B cell (primary cell): ENCODE data around the gene DNAH8. TPM values are rescaled to one million over a fixed set of nuclear protein-coding genes. Genes with fewer than 3 reads are reported as not detected.

Experiments used
- ATAC-seq: fragments of 200-7000 bp; cut with Tn5 transposase; one replicate; pipeline ENCODE4 v1.10.0; 2021; ENCODE audit warnings: low read depth, mild to moderate bottlenecking, moderate number of reproducible peaks, moderate library complexity
- CTCF ChIA-PET: fragments of 350-600 bp; sonication (Branson Sonifier 250); formaldehyde crosslinking; loops from one replicate; lab custom pipeline; 2021; ENCODE audit warnings: antibody characterized with exemption, inconsistent platforms; lab: Charles Lee
- POLR2A ChIA-PET: fragments of 350-600 bp; sonication (Branson Sonifier 250); formaldehyde crosslinking; loops from one replicate; lab custom pipeline; 2021; ENCODE audit warnings: antibody characterized with exemption; lab: Charles Lee
- DNase-seq: peaks from one replicate; pipeline ENCODE4 v3.0.0; 2013
- H2AFZ ChIP-seq: 2 replicates; pipeline ENCODE4 v1.6.1; 2012; ENCODE audit warnings: mild to moderate bottlenecking, low read depth, low read length; ENCODE audit not compliant: insufficient read depth, poor library complexity, severe bottlenecking
- H3K27ac ChIP-seq, 2 donors: 1 replicate in 1 of 2; 2 replicates in 1 of 2; pipeline ENCODE4 v1.5.1; 2012 to 2013; ENCODE audit warnings: low read length in 2 of 2, mild to moderate bottlenecking in 2 of 2, moderate library complexity in 1 of 2
- H3K27me3 ChIP-seq, 4 experiments: fragments of 200-600 bp in 1 of 4; sonication (generic) in 1 of 4; replicated peaks in 1 of 4; 1 replicate in 2 of 4; 2 replicates in 2 of 4; pipeline versions ENCODE4 v1.6.1 to v1.7.0; 2013 to 2016; ENCODE audit warnings: low read length in 3 of 4, mild to moderate bottlenecking in 2 of 4, mixed read lengths in 1 of 4, moderate library complexity in 1 of 4; ENCODE audit not compliant: insufficient read depth in 4 of 4, control insufficient read depth in 3 of 4; ENCODE audit errors: control extremely low read depth in 1 of 4
- H3K36me3 ChIP-seq, 2 experiments: replicated peaks in 1 of 2; 1 replicate in 1 of 2; 2 replicates in 1 of 2; pipeline versions ENCODE4 v1.6.1 to v1.7.1; 2013; ENCODE audit warnings: low read length in 1 of 2; ENCODE audit not compliant: insufficient read depth in 2 of 2, control insufficient read depth in 1 of 2; ENCODE audit errors: control extremely low read depth in 1 of 2, extremely low read depth in 1 of 2
- H3K4me1 ChIP-seq, 2 donors: fragments of 200-600 bp in 1 of 2; sonication (generic) in 1 of 2; 1 replicate in 1 of 2; 2 replicates in 1 of 2; pipeline versions ENCODE4 v1.5.1 to v1.6.1; 2013 to 2017; ENCODE audit warnings: low read length in 2 of 2; ENCODE audit not compliant: control insufficient read depth in 2 of 2, insufficient read depth in 2 of 2
- H3K4me2 ChIP-seq: replicated peaks from 2 replicates; pipeline ENCODE3; 2012; ENCODE audit warnings: mild to moderate bottlenecking, low read depth, low read length; ENCODE audit not compliant: poor library complexity, severe bottlenecking
- H3K4me3 ChIP-seq, 5 experiments: fragments of 200-600 bp in 1 of 5; sonication (generic) in 1 of 5; 1 replicate in 3 of 5; 2 replicates in 2 of 5; pipeline versions ENCODE4 v1.5.1 to v1.7.0; 2011 to 2016; ENCODE audit warnings: low read length in 4 of 5, mild to moderate bottlenecking in 4 of 5, low read depth in 2 of 5, control low read depth in 1 of 5, moderate library complexity in 1 of 5; ENCODE audit not compliant: insufficient read depth in 1 of 5; ENCODE audit errors: control extremely low read depth in 1 of 5, extremely low read depth in 1 of 5
- H3K79me2 ChIP-seq: fragments of 200-600 bp; sonication (generic); one replicate; pipeline ENCODE4 v1.6.0; 2016; ENCODE audit warnings: low read length; ENCODE audit not compliant: control insufficient read depth, insufficient read depth
- H3K9ac ChIP-seq: fragments of 200-600 bp; sonication (generic); 2 replicates; pipeline ENCODE4 v1.6.1; 2017; ENCODE audit warnings: mild to moderate bottlenecking, low read length, moderate library complexity
- H3K9me3 ChIP-seq, 3 donors: one replicate each; pipeline versions ENCODE4 v1.6.1 to v1.7.1; 2013; ENCODE audit warnings: low read length in 2 of 3; ENCODE audit not compliant: control insufficient read depth in 2 of 3, insufficient read depth in 1 of 3; ENCODE audit errors: control extremely low read depth in 1 of 3
- H4K20me1 ChIP-seq: 2 replicates; pipeline ENCODE4 v1.6.0; 2012; ENCODE audit warnings: mild to moderate bottlenecking, low read length; ENCODE audit not compliant: insufficient read depth, control insufficient read depth, poor library complexity, severe bottlenecking
- H3K27ac Mint-ChIP-seq: one replicate; pipeline ENCODE4 v1.8.0; 2021; ENCODE audit warnings: mixed read lengths
- H3K27me3 Mint-ChIP-seq: one replicate; pipeline ENCODE4 v1.8.0; 2021; ENCODE audit warnings: mixed read lengths
- H3K4me1 Mint-ChIP-seq: one replicate; pipeline ENCODE4 v1.8.0; 2021; ENCODE audit warnings: mixed read lengths
- H3K4me3 Mint-ChIP-seq: one replicate; pipeline ENCODE4 v1.8.0; 2021; ENCODE audit warnings: mixed read lengths
- H3K9me3 Mint-ChIP-seq: one replicate; pipeline ENCODE4 v1.8.0; 2022; ENCODE audit warnings: mixed read lengths; ENCODE audit not compliant: insufficient read depth
- CTCF ChIP-seq: fragments of 200-600 bp; IDR thresholded peaks from one replicate; pipeline ENCODE4 v1.8.0; 2022; ENCODE audit warnings: antibody characterized with exemption, mild to moderate bottlenecking
- EZH2 ChIP-seq: IDR thresholded peaks from 2 replicates; pipeline ENCODE4 v1.6.1; 2012; ENCODE audit warnings: borderline replicate concordance, low read depth, mild to moderate bottlenecking, moderate library complexity, low read length; ENCODE audit not compliant: insufficient read depth, poor library complexity, severe bottlenecking
- WGBS: methylation state at CpG from one replicate; pipeline ENCODE4 v1.1.5; 2013; ENCODE audit warnings: missing lambda C conversion rate; ENCODE audit not compliant: insufficient coverage; 5-methylcytosine and 5-hydroxymethylcytosine counted together
- intact Hi-C: fragments of 100-400 bp; cut with micrococcal nuclease; formaldehyde crosslinking; loops from one replicate; pipeline ENCODE4 v1.10.0; 2022
- polyA plus RNA-seq: library from polyadenylated mRNA; depleted of rRNA; stranded (reverse); fragments of >200 nt; gene quantifications from 2 replicates; pipeline ENCODE4 v1.2.3, GENCODE V29; 2012
- total RNA-seq, 2 donors: library from RNA; stranded (reverse); fragments of 120-200 nt in 1 of 2; gene quantifications; 1 replicate in 1 of 2; 2 replicates in 1 of 2; pipeline versions ENCODE4 v1.2.3 to v1.2.4, GENCODE V29; 2013 to 2022

DNAH8 gene
- total and polyA plus RNA-seq, 2 donors (not counting 1 experiment from before 2014, with no cell fraction given) = 0.69 to 1.1 TPM

GRCh38 chr6:38714239-38715015 lies 684 bp upstream of the DNAH8 start:
- ATAC-seq (peak; percentile 56), DNase-seq (peak; percentile 30)
- Mint-ChIP-seq H3K27me3 (peaks cover 52% of the 10 kb centered on the region), H3K4me3 (peak overlapping the region; percentile 77), H3K9me3 (peaks cover 2% of the 10 kb centered on the region), H3K27ac (no peak overlapping the region), H3K4me1 (peaks cover 7% of the 10 kb centered on the region)
- Histone ChIP-seq H3K9me3 (peaks cover 0 to 16% (median under 1%) of the 10 kb centered on the region in 3 donors), H3K4me3 (peak overlapping the region; percentile 34 to 70 (median 40)), H3K27me3 (peaks cover 0 to 42% (median 22%) of the 10 kb centered on the region in 4 experiments), H2AFZ (peak overlapping the region; percentile 80), H3K9ac (peak overlapping the region; percentile 63), H3K79me2 (no peaks in the 10 kb centered on the region), H3K4me2 (peak overlapping the region; percentile 88), H4K20me1 (no peaks in the 10 kb centered on the region), H3K4me1 (peaks cover 11 to 13% of the 10 kb centered on the region in 2 donors), H3K36me3 (no peaks in the 10 kb centered on the region), H3K27ac (no peak overlapping the region)
- CTCF ChIA-PET = no interaction called here
- intact Hi-C loops = no loop called here
- POLR2A ChIA-PET = no interaction called here
- TF ChIP-seq EZH2 = no peak
- no peak for TF ChIP-seq CTCF
- no CpG with 5 or more reads among the region's 4 CpGs for WGBS

- WGBS = 88% methylated on average over 2 of the region's 2 CpGs
Observed at GRCh38 chr6:38716825-38717224, 1.7 kb downstream of the DNAH8 start.

More at GRCh38 chr6:38716825-38717224, 1.7 kb downstream of the DNAH8 start:
- ChIA-PET POLR2A (no interaction called here), CTCF (no interaction called here)
- H3K4me3 ChIP-seq = no peak overlapping the region
- no peak overlapping the region for H3K4me2 ChIP-seq
- peaks cover 11 to 13% of the 10 kb centered on the region in 2 donors for H3K4me1 ChIP-seq
- no peak overlapping the region for H3K9ac ChIP-seq
- TF ChIP-seq CTCF (no peak), EZH2 (no peak)
- intact Hi-C loops = no loop called here
- no peak for DNase-seq
- Mint-ChIP-seq H3K27ac (no peak overlapping the region), H3K4me1 (peaks cover 7% of the 10 kb centered on the region), H3K27me3 (peaks cover 61% of the 10 kb centered on the region), H3K4me3 (no peak overlapping the region), H3K9me3 (no peaks in the 10 kb centered on the region)
- H2AFZ ChIP-seq = no peak overlapping the region
- no peak overlapping the region for H3K27ac ChIP-seq
- no peaks in the 10 kb centered on the region for H4K20me1 ChIP-seq
- no peak for ATAC-seq
- H3K36me3 ChIP-seq = no peaks in the 10 kb centered on the region
- peaks cover 0 to 7% (median 6%) of the 10 kb centered on the region in 3 donors for H3K9me3 ChIP-seq
- no peaks in the 10 kb centered on the region for H3K79me2 ChIP-seq
- peaks cover 0 to 46% (median 30%) of the 10 kb centered on the region in 4 experiments for H3K27me3 ChIP-seq
